HG03469 (cell line): ENCODE data around the gene TRIM71.
"Not testable (repeated sequence)": the region's sequence is repeated elsewhere in the genome, so short reads cannot be mapped to it uniquely, and the experiment has no call there.

ENCODE experiments used
- ATAC-seq: cut with Tn5 transposase; IDR thresholded peaks from one replicate; pipeline ENCODE4 v1.9.1; 2021; ENCODE audit warnings: mild to moderate bottlenecking, moderate library complexity, moderate number of reproducible peaks; ENCODE audit not compliant: unreplicated experiment

Gene TRIM71

DNA sequence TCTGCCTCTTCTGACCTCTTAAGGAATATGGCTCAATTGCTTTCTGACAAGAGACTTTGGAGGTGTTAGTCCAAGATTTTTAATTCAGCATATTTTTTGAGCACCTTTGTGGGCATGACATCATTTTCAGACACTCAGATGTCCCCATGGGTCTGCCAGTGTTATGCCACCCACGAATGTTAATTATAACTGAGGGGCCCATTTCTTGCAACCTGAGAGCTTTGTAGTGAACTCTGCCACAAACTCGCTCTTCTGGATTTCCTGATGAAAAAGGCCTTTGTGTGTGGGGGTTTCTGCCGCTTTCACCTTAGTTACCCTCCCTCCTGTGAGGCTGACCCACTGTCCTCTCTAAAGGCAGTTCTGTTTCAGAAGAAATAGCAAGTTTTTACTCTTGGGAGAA, 69.1 kb downstream of the TRIM71 start:
- no peak for ATAC-seq

DNA sequence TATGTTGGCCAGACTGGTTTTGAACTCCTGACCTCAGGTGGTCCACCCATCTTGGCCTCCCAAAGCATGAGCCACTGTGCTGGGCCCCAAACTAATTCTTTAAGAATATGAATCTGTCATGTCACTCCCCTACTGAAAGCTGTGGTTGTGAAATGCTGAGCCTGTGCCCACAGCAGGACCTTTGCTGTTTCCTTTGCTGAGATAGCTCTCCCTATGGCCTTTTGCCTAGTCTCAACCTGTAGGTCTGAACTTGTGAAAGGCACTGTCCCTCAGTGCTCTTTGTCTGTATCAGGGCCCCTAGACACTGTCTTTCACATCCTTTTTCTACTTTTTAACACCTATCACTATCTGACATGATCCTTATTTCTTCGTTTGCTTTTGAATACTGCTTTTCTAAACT, 70.9 kb downstream of the TRIM71 start:
- ATAC-seq = peak; percentile 85

GRCh38 chr3:32890420-32891276, 72.9 kb downstream of the TRIM71 start:
- ATAC-seq = no peak

DNA sequence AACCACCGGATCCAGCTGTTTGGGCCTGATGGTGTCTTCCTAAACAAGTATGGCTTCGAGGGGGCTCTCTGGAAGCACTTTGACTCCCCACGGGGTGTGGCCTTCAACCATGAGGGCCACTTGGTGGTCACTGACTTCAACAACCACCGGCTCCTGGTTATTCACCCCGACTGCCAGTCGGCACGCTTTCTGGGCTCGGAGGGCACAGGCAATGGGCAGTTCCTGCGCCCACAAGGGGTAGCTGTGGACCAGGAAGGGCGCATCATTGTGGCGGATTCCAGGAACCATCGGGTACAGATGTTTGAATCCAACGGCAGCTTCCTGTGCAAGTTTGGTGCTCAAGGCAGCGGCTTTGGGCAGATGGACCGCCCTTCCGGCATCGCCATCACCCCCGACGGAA, 73.6 kb downstream of the TRIM71 start:
- ATAC-seq = no peak

DNA sequence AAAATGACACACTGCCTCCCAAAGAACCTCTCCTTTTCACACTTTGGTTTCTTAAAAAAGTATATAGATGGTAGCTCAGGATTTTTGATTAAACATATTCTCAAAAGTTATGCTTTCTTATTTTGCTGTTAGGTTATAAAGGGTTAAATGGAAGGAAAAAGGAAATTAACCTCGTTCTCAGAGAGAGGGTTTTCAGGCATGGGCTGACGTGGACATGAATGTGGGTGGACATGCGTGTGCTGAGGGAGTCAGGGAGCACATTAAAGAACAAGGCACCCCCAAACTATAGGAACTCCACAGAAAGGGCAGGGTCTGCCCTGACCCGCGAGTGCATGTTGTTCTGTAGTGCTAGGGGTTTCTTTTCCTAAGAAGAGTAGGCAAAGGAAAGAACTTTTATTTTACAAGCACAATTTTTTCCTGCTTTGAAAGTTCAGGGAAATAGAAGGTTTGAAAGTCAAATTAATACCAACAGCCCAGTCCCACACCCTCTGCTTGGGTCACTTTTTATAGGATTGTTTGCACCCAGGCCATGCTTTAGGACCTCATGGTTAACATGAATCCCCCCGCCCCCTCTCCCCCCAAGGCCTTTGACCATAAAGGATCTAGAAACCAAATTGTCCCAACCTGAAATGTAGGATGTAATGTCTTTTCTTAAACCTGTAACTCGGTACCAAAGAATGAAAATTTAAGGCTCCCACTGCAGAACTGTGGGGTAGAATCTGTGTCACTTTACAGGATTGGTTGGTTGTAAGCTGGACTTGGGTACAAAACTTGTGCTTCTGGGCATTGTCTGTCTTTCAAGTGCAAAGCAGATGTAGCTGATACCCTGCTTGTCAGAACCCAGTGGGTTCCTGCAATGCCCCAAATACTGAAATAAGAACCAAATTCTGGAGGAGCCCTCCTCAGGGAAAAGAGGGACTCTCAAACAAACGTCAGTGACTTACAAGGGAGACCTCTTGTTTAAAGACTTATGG, 75.1 kb downstream of the TRIM71 start:
- ATAC-seq = no peak

DNA sequence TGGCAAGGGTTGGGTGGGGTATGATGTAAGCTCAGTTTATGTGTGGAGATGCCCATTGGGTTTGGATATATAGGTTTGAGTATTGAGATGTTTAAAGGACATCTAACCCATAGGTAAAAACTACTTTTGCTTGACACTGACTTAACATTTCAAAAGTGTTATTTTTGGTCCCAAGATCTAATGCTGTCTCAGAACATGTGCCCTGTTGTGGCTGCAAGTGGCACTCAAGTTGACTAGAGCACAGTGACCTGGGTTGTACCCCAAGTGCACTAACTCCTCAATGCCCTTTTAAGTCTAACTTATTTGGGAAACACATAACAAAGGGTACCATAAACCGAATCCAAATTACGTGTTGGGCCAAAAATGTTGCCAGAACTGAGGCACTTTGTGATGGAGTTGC, 77.2 kb downstream of the TRIM71 start:
- ATAC-seq = no peak

DNA sequence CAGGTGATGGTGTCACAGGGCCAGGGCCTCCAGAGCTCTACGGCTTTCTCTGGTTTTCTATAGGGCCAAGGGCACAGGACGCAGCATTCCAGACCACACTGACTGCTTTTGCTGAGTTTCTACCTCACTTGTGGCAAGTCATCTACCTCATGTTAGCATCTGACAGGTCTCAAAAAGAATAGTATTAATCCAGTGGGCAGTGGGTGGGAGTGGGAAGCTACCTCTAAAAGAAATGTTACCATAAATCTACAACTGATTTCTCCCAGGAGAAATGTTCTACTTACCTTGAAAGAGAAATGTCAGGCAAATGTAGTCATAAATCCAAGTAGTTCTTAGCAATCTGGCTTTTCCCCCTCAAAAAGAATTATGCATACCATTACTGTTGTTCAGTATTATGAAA, 77.9 kb downstream of the TRIM71 start:
- ATAC-seq = no peak

- no peak for ATAC-seq
These were observed 78.3 kb downstream of the TRIM71 start for GRCh38 chr3:32896143-32896542.

DNA sequence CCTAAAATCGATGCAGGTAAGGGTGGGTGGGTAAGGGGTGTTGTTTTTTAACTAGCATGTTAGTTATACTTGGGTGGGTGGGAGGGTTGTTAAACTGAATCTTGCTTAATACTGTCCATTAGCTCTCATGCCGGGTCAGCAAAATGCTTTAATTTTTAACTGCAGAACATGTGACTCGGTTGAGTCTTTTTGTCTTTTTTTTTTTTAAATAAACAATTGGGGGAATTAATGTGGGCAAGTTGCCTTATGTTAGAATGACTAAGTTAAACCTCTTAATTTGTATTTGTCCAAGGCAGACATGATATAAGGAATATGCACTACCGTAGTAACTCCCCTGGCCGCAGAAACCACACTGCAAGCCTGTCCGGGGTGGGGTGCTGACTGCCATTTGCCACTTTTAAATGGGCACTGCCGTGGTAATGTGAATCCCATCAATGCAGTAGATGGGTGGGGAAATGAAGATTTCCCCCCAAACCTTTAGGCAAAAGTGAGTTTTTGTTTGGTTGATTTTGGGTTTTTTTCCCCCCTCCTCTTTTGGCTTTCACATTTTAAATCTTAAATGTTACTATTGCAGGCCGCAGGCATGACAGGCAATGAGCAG, 79.3 kb downstream of the TRIM71 start:
- no peak for ATAC-seq

- ATAC-seq = no peak
These were observed 80.3 kb downstream of the TRIM71 start for GRCh38 chr3:32897981-32898623.

DNA sequence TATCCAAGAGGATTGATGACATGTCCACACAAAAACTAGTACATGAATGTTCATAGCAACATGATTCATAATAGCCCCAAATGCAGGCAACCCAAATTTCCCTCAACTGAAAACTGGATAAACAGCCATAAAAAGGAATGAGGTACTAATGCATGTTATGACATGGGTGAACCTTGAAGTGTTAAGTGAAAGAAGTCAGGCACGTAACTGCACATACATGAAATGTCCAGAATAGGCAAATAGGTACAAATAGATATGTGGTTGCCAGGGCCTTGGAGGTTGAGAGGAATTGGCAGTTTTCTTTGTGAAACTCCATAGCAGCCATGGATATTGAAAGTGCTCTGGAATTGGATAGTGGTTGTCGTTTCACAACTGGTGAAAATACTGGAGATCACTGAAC, 81.5 kb downstream of the TRIM71 start:
- ATAC-seq = no peak

- ATAC-seq = no peak
These were observed 83.5 kb downstream of the TRIM71 start for GRCh38 chr3:32901005-32901932.

- ATAC-seq = not testable (repeated sequence)
These were observed 85.1 kb downstream of the TRIM71 start for GRCh38 chr3:32902887-32903371.

DNA sequence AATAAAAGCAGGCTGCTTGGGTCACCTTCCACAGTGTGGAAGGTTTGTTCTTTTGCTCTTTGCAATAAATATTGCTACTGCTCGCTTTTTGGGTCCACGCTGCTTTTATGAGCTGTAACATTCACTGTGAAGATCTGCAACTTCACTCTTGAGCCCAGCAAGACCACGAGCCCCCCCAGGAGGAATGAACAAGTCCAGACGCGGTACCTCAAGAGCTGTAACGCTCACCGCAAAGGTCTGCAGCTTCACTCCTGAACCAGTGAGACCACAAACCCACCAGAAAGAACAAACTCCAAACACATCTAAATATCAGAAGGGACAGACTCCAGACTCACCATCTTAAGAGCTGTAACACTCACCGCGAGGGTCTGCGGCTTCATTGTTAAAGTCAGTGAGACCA, 86.2 kb downstream of the TRIM71 start:
- no peak for ATAC-seq

DNA sequence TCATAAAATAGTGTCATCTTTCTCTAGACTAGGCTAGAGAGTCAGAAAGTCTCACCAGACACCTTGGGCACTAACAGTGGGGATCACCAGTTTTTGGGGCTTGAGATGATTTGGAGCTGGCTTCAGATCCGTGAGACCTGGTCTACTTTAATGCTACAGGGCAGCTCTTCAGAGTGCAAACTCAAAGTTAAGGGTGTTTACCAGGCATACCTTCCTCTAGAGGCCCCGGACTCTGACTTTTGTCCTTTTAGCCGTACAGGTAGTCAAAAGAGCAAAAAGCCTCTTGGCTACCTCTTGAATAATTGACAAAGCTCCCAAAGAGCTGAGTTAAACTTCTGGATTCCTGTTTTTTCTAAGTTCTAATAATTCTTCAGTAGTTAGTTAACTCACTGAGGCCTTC, 92.2 kb downstream of the TRIM71 start:
- no peak for ATAC-seq

GRCh38 chr3:32910954-32911353, 93.2 kb downstream of the TRIM71 start:
- no peak for ATAC-seq

DNA sequence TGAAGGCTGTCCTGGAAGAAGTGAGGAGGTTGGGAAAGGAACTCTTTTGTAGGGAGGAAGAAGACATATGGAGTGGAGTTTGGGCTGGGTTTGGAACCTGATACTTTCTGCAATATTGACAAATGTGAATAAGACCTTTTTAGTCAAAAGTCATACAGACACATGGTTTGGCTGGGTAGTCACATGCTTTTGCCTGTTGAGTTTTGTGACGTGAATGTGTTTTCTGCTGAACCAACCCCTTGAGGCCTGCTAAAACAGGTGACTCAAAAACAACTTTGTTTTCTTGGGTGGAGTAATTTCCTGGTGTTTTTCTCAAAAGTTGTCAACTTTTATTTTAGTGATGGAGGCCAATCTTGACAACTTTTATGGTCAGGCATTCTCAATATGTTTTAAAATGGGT, 94.2 kb downstream of the TRIM71 start:
- ATAC-seq = no peak

GRCh38 chr3:32913790-32914446, 96.1 kb downstream of the TRIM71 start:
- ATAC-seq = no peak

- ATAC-seq = no peak
These were observed 102.1 kb downstream of the TRIM71 start for GRCh38 chr3:32919920-32920319.
